Endothelial cell of umbilical vein (primary cell): ENCODE measurements around the gene CCNT1. TPM values are rescaled to one million over a fixed set of nuclear protein-coding genes. Genes with fewer than 3 reads are reported as not detected.

Source experiments
- BruUV-seq: library from RNA; stranded (reverse); fragments of 400-500 nt; replicated peaks from 2 replicates; lab custom pipeline; 2021; lab: Mats Ljungman, UMichigan
- CTCF ChIA-PET: fragments of 300-600, 350-600 bp; sonication (Branson Sonifier 250); formaldehyde crosslinking; loops from one replicate; lab custom pipeline; 2021; ENCODE audit warnings: antibody characterized with exemption, inconsistent platforms; lab: Charles Lee
- POLR2A ChIA-PET: fragments of 300-600, 350-600 bp; sonication (Branson Sonifier 250); formaldehyde crosslinking; loops from one replicate; lab custom pipeline; 2021; ENCODE audit warnings: antibody characterized with exemption, inconsistent platforms; lab: Charles Lee
- DNase-seq: peaks from one replicate; pipeline ENCODE4 v3.0.0-alpha.2; 2011; ENCODE audit warnings: low read depth, low spot score
- FAIRE-seq: peaks from 2 replicates; lab custom pipeline; 2011; peaks lifted over from hg19 to GRCh38; lab: Jason Lieb, UNC
- H2AFZ ChIP-seq: 2 replicates; pipeline ENCODE4 v1.6.0; 2012; ENCODE audit warnings: low read depth, low read length, control low read depth, inconsistent platforms
- H3K27ac ChIP-seq: 2 replicates; pipeline ENCODE4 v1.5.1; 2011; ENCODE audit warnings: low read depth, mild to moderate bottlenecking, control low read depth, low read length, moderate library complexity; ENCODE audit not compliant: insufficient read depth
- H3K27me3 ChIP-seq, 2 experiments: 2 replicates each; pipeline versions ENCODE4 v1.6.0 to v1.6.1; 2011; ENCODE audit warnings: low read length in 2 of 2, mixed read lengths in 1 of 2; ENCODE audit not compliant: control insufficient read depth in 2 of 2, insufficient read depth in 2 of 2
- H3K36me3 ChIP-seq, 2 experiments: 2 replicates in 1 of 2; 3 replicates in 1 of 2; pipeline ENCODE4 v1.5.1; 2011; ENCODE audit warnings: low read length in 2 of 2, mild to moderate bottlenecking in 1 of 2, moderate library complexity in 1 of 2; ENCODE audit not compliant: control insufficient read depth in 2 of 2, insufficient read depth in 2 of 2; ENCODE audit errors: extremely low read depth in 1 of 2
- H3K4me1 ChIP-seq: 3 replicates; pipeline ENCODE4 v1.5.1; 2011; ENCODE audit warnings: mild to moderate bottlenecking, low read length; ENCODE audit not compliant: control insufficient read depth, insufficient read depth; ENCODE audit errors: extremely low read depth
- H3K4me2 ChIP-seq: 2 replicates; pipeline ENCODE4 v1.6.1; 2011; ENCODE audit warnings: low read length, control low read depth, mixed read lengths; ENCODE audit not compliant: insufficient read depth
- H3K4me3 ChIP-seq, 3 experiments: fragments of 200-600 bp in 1 of 3; sonication (generic), shearing (Covaris generic) in 1 of 3; replicated peaks in 1 of 3; 2 replicates each; pipeline ENCODE4 v1.5.1; 2011 to 2016; ENCODE audit warnings: control low read depth in 3 of 3, low read length in 3 of 3, mild to moderate bottlenecking in 2 of 3, inconsistent platforms in 1 of 3, low read depth in 1 of 3, moderate library complexity in 1 of 3; ENCODE audit not compliant: insufficient read depth in 1 of 3
- H3K79me2 ChIP-seq: 2 replicates; pipeline ENCODE4 v1.6.0; 2012; ENCODE audit warnings: low read length, inconsistent platforms; ENCODE audit not compliant: control insufficient read depth, insufficient read depth
- H3K9ac ChIP-seq: replicated peaks from 2 replicates; pipeline ENCODE3; 2011; ENCODE audit warnings: low read length, control low read depth; ENCODE audit not compliant: insufficient read depth; ENCODE audit errors: extremely low read depth
- H3K9me1 ChIP-seq: replicated peaks from 3 replicates; pipeline ENCODE4 v1.6.0; 2011; ENCODE audit warnings: mild to moderate bottlenecking, low read length; ENCODE audit not compliant: control insufficient read depth, insufficient read depth; ENCODE audit errors: extremely low read depth
- H3K9me3 ChIP-seq: replicated peaks from 2 replicates; pipeline ENCODE4 v1.5.1; 2012; ENCODE audit warnings: low read length, inconsistent platforms; ENCODE audit not compliant: control insufficient read depth, insufficient read depth
- H4K20me1 ChIP-seq: replicated peaks from 2 replicates; pipeline ENCODE3; 2011; ENCODE audit warnings: mild to moderate bottlenecking, low read length; ENCODE audit not compliant: control insufficient read depth, insufficient read depth; ENCODE audit errors: extremely low read depth
- EZH2 ChIP-seq: IDR thresholded peaks from 2 replicates; pipeline ENCODE4 v1.6.1; 2012; ENCODE audit warnings: borderline replicate concordance, low read depth, mild to moderate bottlenecking, moderate library complexity, low read length, inconsistent platforms; ENCODE audit not compliant: severe bottlenecking
- FOS ChIP-seq: IDR thresholded peaks from 2 replicates; pipeline ENCODE4 v1.6.1; 2011; ENCODE audit warnings: mild to moderate bottlenecking, low read length, moderate library complexity, borderline replicate concordance; ENCODE audit not compliant: insufficient read depth
- JUN ChIP-seq: IDR thresholded peaks from 2 replicates; pipeline ENCODE4 v1.6.1; 2011; ENCODE audit warnings: borderline replicate concordance, low read depth; ENCODE audit not compliant: insufficient read length, insufficient read depth
- MAX ChIP-seq: IDR thresholded peaks from 2 replicates; pipeline ENCODE4 v1.6.1; 2011; ENCODE audit not compliant: insufficient read depth, insufficient read length
- dilution Hi-C: fragments of 300-500 bp; cut with MboI; formaldehyde crosslinking; loops from one replicate; pipeline ENCODE4 v1.15.0; 2019; ENCODE audit warnings: low sequenced_read_pairs; ENCODE audit not compliant: extremely low pct_ligation_motif_present
- intact Hi-C: fragments of 100-400 bp; cut with micrococcal nuclease; formaldehyde crosslinking; loops from one replicate; pipeline ENCODE4 v1.10.0; 2022
- polyA plus RNA-seq, 4 experiments: library from polyadenylated mRNA; depleted of rRNA in 3 of 4; stranded (reverse) in 3 of 4; unstranded in 1 of 4; fragments of >200 nt; gene quantifications; 2 replicates each; pipeline versions ENCODE4 v1.2.1 to v1.2.3, GENCODE V29; 2011 to 2012; ENCODE audit warnings: missing spikeins in 1 of 4
- total RNA-seq: library from RNA; stranded (reverse); gene quantifications from 2 replicates; pipeline ENCODE4 v1.2.3, GENCODE V29; 2021
- TF ChIP-seq, protein P1 (sequence below), 2 donors: IDR thresholded peaks; 1 replicate in 1 of 2; 2 replicates in 1 of 2; pipeline ENCODE4 v1.5.1; 2011; ENCODE audit warnings: low read length in 2 of 2, mild to moderate bottlenecking in 2 of 2, moderate library complexity in 2 of 2, control low read depth in 1 of 2, inconsistent platforms in 1 of 2, low read depth in 1 of 2; ENCODE audit not compliant: insufficient read depth in 1 of 2; ENCODE audit errors: extremely low read depth in 1 of 2

The CCNT1 gene
- total and polyA plus RNA-seq, 2 donors (not counting 3 experiments of a cell fraction or from before 2014, with no cell fraction given) = 10.6 to 33.0 TPM

DNA sequence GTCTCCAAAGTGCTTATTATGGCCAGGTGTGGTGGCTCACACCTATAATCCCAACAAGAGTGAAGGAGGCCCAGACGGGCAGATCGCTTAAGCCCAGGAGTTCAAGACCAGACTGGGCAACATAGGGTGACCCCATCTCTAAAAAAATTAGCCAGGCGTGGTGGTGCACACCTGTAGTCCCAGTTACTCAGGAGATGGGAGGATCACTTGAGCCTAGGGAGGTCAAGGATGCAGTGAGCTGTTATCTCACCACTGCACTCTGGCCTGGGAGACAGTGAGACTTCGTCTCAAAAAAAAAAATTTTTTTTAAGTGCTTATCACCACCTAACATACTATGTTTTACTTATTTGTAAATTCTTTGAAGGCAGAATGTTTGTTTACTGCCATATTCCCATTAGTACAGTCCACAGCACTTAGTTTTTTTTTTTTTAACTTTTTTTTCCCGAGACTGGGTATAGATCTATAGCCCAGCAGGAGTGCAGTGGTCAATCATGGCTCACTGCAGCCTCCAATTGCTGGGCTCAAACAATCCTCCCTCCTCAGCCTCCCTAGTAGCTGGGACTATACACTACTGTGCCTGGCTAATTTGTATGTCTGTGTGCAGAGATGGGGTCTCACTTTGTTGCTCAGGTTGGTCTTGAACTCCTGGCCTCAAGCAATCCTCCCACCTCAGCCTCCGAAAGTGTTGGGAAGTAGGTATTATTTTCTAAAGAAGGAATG is 29.7 kb downstream of the CCNT1 start:
- Histone ChIP-seq H3K4me2 (no peak overlapping the region), H3K27ac (no peak overlapping the region), H3K9me1 (no peaks in the 10 kb centered on the region), H4K20me1 (peaks cover 4% of the 10 kb centered on the region), H3K4me3 (no peak overlapping the region), H3K79me2 (peaks cover 6% of the 10 kb centered on the region), H2AFZ (no peak overlapping the region), H3K36me3 (no peaks in the 10 kb centered on the region), H3K4me1 (no peaks in the 10 kb centered on the region), H3K27me3 (no peaks in the 10 kb centered on the region), H3K9ac (no peak overlapping the region), H3K9me3 (no peaks in the 10 kb centered on the region)
- DNase-seq (no peak), FAIRE-seq (no peak)
- dilution Hi-C loops (no loop called here), intact Hi-C loops (no loop called here)
- TF ChIP-seq, protein P1, sequence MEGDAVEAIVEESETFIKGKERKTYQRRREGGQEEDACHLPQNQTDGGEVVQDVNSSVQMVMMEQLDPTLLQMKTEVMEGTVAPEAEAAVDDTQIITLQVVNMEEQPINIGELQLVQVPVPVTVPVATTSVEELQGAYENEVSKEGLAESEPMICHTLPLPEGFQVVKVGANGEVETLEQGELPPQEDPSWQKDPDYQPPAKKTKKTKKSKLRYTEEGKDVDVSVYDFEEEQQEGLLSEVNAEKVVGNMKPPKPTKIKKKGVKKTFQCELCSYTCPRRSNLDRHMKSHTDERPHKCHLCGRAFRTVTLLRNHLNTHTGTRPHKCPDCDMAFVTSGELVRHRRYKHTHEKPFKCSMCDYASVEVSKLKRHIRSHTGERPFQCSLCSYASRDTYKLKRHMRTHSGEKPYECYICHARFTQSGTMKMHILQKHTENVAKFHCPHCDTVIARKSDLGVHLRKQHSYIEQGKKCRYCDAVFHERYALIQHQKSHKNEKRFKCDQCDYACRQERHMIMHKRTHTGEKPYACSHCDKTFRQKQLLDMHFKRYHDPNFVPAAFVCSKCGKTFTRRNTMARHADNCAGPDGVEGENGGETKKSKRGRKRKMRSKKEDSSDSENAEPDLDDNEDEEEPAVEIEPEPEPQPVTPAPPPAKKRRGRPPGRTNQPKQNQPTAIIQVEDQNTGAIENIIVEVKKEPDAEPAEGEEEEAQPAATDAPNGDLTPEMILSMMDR (IDR thresholded peaks at IDR 0.05; ENCODE audit: extremely low read depth in 1 of 2, insufficient read depth in 1 of 2, low read depth in 1 of 2, low read length in 2 of 2) = no peak
- no peak for TF ChIP-seq MAX
- TF ChIP-seq EZH2 = no peak
- no peak for TF ChIP-seq FOS
- no peak for TF ChIP-seq JUN
- BruUV-seq = no TSS peak
- CTCF ChIA-PET = no interaction called here
- POLR2A ChIA-PET = no interaction called here
